GM12872 (cell line): ENCODE data around the gene LRRK1.

ENCODE experiments used
- TF ChIP-seq, protein P1 (sequence below): IDR thresholded peaks from 3 replicates; pipeline ENCODE4 v1.5.1; 2011; ENCODE audit warnings: low read depth, mild to moderate bottlenecking, low read length, moderate library complexity; ENCODE audit not compliant: insufficient read depth

Gene LRRK1

DNA sequence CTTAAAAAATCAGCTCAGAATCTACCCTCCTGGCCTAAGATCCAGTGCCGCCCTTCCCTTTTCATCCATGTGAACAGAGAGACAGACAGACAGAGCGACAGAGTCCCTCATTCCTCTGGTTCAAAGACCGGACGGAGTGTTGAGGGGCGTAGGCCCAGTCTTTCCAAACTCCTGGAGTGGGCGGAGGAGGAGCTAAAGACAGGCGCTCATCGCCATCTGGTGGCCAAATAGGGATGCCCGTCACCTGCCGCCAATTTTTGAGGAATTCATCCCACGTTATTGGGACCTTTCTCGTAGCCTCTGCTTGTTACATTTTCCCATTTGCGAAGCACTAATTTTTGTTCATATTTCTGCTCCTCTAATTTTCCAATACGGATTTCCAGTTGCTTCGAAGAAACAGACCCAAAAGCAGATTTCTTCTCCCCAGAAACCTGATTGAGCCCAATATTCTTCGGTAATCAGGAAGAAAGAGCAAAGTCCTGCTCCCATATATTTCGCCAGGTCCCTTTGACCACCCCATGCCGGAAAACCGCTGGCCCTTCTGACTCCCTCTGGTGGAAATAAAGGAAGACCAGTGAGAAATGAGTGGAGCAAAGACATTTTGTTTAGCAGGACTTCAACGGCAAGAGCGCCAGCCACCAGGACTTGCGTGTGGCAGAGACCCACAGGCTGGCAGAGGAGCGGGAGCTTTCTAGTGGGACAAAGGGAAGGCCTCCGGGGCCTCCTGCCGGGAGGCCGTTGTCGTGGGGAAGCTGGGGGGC, 88.0 kb downstream of the LRRK1 start:
- TF ChIP-seq, protein P1, sequence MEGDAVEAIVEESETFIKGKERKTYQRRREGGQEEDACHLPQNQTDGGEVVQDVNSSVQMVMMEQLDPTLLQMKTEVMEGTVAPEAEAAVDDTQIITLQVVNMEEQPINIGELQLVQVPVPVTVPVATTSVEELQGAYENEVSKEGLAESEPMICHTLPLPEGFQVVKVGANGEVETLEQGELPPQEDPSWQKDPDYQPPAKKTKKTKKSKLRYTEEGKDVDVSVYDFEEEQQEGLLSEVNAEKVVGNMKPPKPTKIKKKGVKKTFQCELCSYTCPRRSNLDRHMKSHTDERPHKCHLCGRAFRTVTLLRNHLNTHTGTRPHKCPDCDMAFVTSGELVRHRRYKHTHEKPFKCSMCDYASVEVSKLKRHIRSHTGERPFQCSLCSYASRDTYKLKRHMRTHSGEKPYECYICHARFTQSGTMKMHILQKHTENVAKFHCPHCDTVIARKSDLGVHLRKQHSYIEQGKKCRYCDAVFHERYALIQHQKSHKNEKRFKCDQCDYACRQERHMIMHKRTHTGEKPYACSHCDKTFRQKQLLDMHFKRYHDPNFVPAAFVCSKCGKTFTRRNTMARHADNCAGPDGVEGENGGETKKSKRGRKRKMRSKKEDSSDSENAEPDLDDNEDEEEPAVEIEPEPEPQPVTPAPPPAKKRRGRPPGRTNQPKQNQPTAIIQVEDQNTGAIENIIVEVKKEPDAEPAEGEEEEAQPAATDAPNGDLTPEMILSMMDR, result peak; percentile 92

DNA sequence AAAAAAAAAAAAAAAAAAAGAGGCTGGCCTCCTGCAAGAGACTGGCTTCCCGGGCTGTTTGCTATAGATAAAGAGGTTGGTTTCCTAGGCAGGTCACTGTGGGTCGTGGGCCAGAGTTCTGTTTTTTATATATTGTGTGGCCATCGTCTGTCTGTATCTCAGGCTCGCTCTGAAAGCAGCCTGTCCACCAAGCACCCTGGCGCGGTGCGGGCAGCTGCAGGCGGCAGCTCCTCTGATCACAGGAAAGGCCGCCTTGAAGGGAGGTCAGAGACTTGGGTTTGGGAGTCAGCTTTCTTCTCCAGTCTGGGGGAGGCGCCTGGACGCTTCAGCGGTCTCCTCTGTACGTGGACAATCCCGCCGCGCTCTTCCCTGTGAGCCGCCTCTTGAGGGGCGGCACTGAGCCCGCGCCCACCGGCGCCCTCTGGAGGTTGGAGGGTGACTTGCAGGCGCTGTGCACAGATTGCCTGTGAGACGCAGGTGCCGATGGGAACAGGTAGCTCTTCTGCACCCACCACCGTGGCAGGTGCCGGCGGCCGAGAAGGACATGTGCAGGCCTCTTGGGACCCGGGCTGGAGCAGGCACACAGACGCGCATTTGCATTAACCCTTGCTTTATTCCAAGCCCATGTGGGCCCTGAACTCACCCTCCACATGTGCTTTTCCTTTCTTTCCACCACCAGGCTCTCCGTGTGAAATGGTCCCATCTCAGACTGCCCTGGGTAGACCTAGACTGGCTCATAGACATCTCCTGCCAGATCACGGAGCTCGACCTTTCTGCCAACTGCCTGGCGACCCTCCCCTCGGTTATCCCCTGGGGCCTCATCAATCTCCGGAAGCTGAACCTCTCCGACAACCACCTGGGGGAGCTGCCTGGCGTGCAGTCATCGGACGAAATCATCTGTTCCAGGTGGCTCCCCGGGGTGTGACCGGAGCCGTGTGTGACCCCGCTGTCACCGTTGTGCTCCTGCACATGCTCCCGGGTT, 89.3 kb downstream of the LRRK1 start:
- TF ChIP-seq, protein P1, result peak; percentile 100

DNA sequence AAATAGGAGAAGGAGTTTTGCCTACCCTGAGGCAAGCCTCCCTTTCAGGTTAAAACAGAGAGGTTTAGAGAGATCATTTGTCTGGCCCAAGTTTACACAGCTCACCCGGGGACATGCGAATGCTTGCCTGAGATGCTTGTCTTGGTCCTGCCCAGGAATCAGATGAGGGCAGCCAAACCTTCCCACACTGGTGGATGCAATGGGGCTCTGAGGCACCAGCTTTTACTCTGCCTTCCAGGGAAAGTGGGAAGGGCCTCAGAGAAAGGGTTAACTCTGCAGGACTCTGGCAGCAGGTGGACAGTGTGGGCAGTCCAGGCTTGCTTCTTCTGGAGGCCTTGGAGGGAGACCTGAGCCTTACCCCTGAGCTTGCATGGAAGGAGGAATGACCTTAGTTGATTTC, 90.0 kb downstream of the LRRK1 start:
- TF ChIP-seq, protein P1, result no peak

DNA sequence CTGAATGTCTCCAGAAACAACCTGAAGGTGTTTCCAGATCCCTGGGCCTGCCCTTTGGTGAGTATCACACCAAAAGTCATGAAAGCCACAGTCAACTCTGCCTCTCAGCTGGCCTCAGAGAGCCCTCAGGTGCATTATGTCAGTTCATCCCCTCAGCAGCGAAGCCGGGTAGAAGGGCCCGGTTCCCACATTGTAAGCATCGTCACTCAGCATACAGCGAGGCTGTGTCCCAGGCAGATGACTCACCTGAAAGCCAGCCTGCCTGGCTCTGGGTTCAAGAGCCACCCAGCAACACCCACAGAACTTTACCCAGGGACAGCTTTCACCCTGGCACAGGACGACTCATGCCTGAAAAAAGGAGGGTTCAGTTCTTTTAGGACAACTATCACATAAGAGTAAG, 91.6 kb downstream of the LRRK1 start:
- TF ChIP-seq, protein P1, result no peak

DNA sequence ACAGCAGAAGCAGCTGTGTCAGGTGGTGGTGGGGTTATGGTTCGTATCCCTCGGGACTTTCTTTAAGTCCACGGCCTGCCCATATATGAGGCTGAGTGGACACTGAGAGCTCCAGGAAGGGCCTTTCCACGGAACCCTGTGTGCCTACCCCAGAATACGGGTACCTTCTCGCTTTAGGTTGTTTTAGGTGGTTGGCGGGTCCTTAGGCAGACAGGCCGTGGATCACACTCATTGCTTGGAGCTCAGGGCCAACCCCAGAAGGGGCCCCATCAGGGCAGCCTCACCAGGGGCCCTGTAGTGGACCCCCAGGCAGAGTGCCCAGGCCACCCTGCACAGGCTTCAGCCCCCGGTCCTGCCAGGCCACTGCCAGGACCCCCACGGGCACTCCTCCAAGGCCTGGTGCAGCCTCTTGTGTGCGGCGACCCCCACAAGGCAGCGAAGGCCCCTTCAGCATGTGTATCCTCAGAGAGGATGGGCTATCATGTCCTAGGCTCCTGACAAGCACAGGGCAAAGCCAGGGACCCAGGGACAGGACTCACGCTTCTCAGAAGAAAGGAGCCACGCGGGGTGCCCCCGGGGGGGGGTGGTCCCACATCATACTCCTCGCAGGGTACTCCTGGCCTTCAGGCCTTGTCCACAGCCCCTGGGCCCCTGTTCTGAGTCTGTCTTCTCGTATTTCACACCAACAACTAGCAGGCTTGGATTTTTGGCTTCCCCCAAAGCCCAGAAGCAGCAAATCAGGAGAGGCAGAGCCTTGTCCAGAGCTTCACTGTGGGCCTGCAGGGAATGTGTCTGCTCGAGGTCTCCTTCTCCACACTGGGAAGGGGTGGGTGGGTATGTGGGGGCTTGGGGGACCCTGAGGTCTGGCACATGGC, 93.4 kb downstream of the LRRK1 start:
- TF ChIP-seq, protein P1, result no peak

DNA sequence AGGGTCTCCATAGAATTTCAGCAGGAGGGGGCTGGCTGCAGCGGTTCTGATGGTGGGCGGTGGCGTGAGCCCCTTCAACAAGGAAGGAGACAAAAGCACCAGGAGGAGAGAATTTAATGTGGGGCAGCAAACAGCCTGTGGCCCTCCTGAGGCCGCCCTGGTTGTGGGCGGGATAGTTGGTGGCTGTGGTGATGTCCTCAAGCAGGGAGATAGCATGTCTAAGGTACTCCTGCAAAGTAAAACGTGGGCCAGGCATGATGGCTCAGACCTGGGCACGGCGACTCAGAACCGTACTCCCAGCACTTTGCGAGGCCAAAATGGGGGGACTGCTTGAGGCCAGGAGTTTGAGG, 94.0 kb downstream of the LRRK1 start:
- TF ChIP-seq, protein P1, result no peak
